ENCODE data around the gene REPIN1.
A peak's percentile ranks its signal among the peaks of the same experiment; 100 is the strongest.

Gene REPIN1

DNA sequence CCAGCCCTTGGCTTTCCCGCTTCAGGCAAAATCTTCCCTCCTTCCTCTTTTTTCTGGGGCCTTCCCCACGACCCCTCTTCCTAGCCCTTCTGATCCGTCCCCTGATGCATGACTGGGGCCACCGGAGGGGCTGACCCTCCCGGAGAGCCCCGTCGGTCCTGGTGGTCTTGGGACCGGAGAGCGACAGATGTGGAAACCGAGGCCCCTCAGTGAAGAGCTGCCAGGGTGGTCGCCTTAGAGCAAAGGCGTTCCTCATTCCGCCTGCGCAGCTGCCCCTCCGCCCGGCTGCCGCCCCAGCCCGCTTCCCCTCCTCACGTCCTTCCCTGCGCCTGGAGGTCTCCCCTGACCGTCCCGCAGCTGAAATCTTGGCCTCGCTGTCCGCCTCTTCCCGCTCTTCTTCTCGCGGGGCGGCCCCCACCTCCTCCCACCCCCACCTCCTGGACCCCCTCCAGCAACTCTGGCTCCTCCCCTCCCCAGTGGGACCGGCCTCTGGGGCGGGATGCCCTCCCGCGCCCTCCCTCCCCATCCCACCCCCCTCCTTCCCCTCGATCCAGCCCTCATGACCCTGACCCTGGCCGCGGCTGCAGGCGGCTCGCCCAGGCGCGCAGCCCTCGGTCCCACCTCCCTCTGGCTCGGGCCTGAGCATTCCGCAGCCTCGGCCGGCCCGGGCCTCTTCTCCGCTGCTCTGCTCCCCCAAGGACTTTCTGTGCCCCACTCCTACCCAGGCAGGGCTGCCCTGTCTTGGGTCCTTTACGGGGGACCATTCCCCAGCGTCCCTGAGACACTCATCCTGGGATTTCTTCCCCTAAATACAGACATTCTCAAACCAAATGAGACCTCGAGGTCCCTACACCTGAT, 27.1 kb upstream of the REPIN1 start, which contains the start of gene RARRES2:
TSS of gene RARRES2 (minus strand) at position 367 of the 858 bp plus-strand sequence. CDS start 1,020 bp downstream, outside the sequence.
- peaks cover 65% of the 10 kb centered on the region for H3K27me3 Mint-ChIP-seq
- intact Hi-C loops (cut with micrococcal nuclease) = no loop called here
- no peaks in the 10 kb centered on the region for H3K9me3 Mint-ChIP-seq
- no peak within 1 kb of the TSS for H3K4me3 Mint-ChIP-seq
- no peak within 1 kb of the TSS for H3K27ac Mint-ChIP-seq
- H3K4me1 Mint-ChIP-seq (ENCODE audit: low read depth) = peaks cover 22% of the 10 kb centered on the region
- H3K36me3 Mint-ChIP-seq (ENCODE audit: low read depth) = no peaks in the 10 kb centered on the region

DNA sequence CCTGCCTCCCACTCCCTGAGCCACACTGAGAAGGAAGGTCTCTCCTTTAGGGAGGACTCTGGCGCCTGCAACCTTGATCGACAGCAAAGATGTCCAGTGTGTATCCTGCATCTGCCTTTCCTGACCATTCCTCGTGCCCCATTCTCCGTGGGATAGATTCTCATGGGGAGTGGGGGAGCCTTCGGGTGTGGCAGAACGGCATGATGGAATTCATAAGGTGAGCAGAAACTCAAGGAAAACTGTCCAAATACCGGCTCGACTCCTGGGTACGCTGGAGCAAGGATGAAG, 26.6 kb upstream of the REPIN1 start:
- no peaks in the 10 kb centered on the region for H3K36me3 Mint-ChIP-seq (ENCODE audit: low read depth)
- intact Hi-C loops (cut with micrococcal nuclease) = no loop called here
- H3K4me3 Mint-ChIP-seq = no peak overlapping the region
- peaks cover 26% of the 10 kb centered on the region for H3K4me1 Mint-ChIP-seq (ENCODE audit: low read depth)
- H3K9me3 Mint-ChIP-seq = no peaks in the 10 kb centered on the region
- peaks cover 68% of the 10 kb centered on the region for H3K27me3 Mint-ChIP-seq
- H3K27ac Mint-ChIP-seq = no peak overlapping the region

DNA sequence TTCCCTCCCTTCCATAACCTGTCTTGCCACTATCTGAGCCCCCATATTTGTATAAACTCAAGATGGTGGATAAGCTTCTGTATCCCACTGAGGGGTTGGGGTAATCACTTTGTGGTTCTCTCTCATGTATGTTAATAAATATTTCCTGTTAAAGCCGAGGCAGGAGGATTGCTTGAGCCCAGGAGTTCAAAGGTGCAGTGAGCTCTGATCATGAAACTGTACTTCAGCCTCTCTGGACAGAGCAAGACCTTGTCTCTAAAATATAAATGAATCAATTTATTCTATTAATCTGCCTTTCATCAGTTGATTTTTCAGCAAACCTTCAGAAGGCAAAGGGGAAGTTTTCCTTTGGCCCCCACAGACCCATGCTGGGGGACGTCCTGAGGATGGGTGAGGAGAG, 25.4 kb upstream of the REPIN1 start:
- H3K27ac Mint-ChIP-seq = no peak overlapping the region
- H3K27me3 Mint-ChIP-seq = peaks cover 69% of the 10 kb centered on the region
- H3K36me3 Mint-ChIP-seq (ENCODE audit: low read depth) = no peaks in the 10 kb centered on the region
- no peaks in the 10 kb centered on the region for H3K9me3 Mint-ChIP-seq
- intact Hi-C loops (cut with micrococcal nuclease) = no loop called here
- H3K4me3 Mint-ChIP-seq = no peak overlapping the region
- peaks cover 26% of the 10 kb centered on the region for H3K4me1 Mint-ChIP-seq (ENCODE audit: low read depth)

DNA sequence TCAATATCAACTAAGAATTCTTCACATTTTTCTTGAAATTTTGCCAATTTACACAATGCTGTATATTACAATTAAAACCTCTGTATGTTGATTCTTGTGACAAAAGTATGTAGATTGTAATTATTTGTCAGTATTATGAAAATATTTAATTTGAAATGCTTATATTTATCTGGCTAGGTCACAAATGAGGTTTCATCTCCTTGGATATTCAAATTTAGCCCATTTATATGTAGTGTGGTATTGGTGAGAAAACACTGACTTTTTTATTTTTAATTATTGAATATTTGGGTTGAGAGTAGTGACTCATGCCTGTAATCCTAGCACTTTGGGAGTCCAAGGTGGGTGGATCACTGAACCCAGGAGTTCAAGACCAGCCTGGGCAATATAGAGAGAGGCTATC, 24.3 kb upstream of the REPIN1 start:
- intact Hi-C loops (cut with micrococcal nuclease) = no loop called here
- Mint-ChIP-seq H3K36me3 (ENCODE audit: low read depth) (no peaks in the 10 kb centered on the region), H3K4me1 (ENCODE audit: low read depth) (peaks cover 26% of the 10 kb centered on the region), H3K27me3 (peaks cover 58% of the 10 kb centered on the region), H3K9me3 (no peaks in the 10 kb centered on the region), H3K4me3 (no peak overlapping the region), H3K27ac (no peak overlapping the region)

DNA sequence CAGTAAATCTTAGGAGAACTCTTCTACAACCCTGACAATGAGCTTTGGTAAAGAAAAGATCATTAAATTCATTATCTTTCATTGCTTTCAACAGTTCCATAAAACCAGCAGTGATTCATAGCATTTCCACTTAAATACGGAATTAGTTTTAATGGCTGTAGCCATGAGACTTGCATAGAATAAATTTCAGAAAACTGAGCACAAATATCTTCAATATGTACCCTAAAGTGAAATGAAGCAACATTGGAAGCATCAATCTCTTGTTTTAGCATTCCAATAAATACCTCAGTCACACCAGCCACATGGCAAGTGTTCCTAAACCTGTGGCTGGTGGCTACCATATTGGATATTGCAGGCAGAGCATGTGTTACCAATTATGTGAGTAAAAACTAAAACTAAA, 23.6 kb upstream of the REPIN1 start:
- H3K4me3 Mint-ChIP-seq = no peak overlapping the region
- no peak overlapping the region for H3K27ac Mint-ChIP-seq
- H3K27me3 Mint-ChIP-seq = peaks cover 51% of the 10 kb centered on the region
- peaks cover 22% of the 10 kb centered on the region for H3K4me1 Mint-ChIP-seq (ENCODE audit: low read depth)
- no peaks in the 10 kb centered on the region for H3K36me3 Mint-ChIP-seq (ENCODE audit: low read depth)
- intact Hi-C loops (cut with micrococcal nuclease) = no loop called here
- H3K9me3 Mint-ChIP-seq = no peaks in the 10 kb centered on the region

DNA sequence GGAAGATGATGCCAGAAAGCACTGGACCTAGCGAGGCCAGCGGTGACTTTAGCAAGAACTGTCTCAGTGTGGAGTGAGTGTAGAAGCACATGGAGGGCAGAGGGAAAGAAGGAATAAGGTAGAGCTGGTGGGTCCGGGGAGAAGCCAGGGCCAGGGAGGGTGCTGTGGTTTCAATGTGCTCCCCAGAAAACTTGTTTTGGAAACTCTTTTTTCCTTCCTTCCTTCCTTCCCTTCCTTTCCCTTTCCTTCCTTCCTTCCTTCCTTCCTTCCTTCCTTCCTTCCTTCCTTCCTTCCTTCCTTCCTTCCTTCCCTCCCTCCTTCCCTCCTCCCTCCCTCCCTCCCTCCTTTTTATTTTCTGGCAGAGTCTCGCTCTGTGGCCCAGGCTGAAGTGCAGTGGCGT, 21.7 kb upstream of the REPIN1 start:
- no peaks in the 10 kb centered on the region for H3K9me3 Mint-ChIP-seq
- peaks cover 7% of the 10 kb centered on the region for H3K4me1 Mint-ChIP-seq (ENCODE audit: low read depth)
- H3K27me3 Mint-ChIP-seq = peaks cover 33% of the 10 kb centered on the region
- H3K27ac Mint-ChIP-seq = no peak overlapping the region
- no peaks in the 10 kb centered on the region for H3K36me3 Mint-ChIP-seq (ENCODE audit: low read depth)
- intact Hi-C loops (cut with micrococcal nuclease) = no loop called here
- no peak overlapping the region for H3K4me3 Mint-ChIP-seq

DNA sequence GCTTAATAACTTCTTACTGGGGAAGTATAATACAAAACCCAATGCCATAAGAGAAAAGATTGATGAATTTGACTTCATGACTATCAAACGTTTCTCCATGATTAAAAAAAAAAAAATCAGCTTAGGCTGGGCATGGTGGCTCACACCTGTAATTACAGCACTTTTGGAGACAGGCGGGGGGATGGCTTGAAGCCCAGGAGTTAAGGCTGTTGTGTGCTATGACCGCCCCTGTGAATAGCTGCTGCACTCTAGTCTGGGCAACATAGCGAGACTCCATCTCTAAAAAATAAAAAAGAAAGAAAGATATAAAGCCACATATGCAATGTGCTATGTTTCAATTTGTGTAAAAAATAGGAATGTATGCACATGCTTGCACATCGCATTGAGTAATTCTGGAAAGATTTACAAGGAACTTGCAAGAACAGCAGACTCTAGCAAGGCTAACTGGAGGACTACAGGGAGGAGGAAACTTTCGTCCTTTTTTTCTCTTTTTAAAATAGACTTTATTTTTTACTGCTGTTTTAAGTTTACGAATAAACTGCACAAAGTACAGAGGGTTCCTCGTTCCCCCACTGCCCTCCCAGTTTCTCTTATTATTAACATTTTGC, 16.9 kb upstream of the REPIN1 start:
- H3K4me1 Mint-ChIP-seq (ENCODE audit: low read depth) = peaks cover 1% of the 10 kb centered on the region
- intact Hi-C loops (cut with micrococcal nuclease) = no loop called here
- H3K36me3 Mint-ChIP-seq (ENCODE audit: low read depth) = no peaks in the 10 kb centered on the region
- H3K27ac Mint-ChIP-seq = no peak overlapping the region
- no peaks in the 10 kb centered on the region for H3K9me3 Mint-ChIP-seq
- no peak overlapping the region for H3K4me3 Mint-ChIP-seq
- peaks cover 4% of the 10 kb centered on the region for H3K27me3 Mint-ChIP-seq

DNA sequence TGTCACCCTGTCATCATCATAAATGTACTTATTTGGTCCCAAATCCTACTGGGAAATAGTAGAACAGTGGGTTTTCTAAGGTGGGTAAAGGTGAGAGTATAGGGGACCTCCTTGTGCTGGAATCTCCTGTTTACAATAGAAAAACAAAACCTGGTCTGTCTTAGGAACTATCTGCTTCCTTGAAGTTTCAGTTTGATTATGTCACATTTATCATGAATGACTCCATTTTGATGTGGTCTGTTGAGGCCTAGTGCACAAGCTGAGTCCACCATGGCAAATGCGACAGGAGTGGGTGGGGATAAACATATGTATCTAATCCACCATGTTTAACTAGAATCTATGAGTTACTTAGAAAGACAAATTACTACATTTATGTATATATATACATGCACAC, 13.0 kb upstream of the REPIN1 start:
- no peak overlapping the region for H3K4me3 Mint-ChIP-seq
- H3K27ac Mint-ChIP-seq = no peak overlapping the region
- peaks cover 20% of the 10 kb centered on the region for H3K4me1 Mint-ChIP-seq (ENCODE audit: low read depth)
- intact Hi-C loops (cut with micrococcal nuclease) = loop anchor here (1.0 to 2.0 kb wide), 2 partner anchors 33 to 66 kb away; no protein-coding TSS in a partner anchor
- no peaks in the 10 kb centered on the region for H3K36me3 Mint-ChIP-seq (ENCODE audit: low read depth)
- H3K9me3 Mint-ChIP-seq = no peaks in the 10 kb centered on the region
- peaks cover 1% of the 10 kb centered on the region for H3K27me3 Mint-ChIP-seq

DNA sequence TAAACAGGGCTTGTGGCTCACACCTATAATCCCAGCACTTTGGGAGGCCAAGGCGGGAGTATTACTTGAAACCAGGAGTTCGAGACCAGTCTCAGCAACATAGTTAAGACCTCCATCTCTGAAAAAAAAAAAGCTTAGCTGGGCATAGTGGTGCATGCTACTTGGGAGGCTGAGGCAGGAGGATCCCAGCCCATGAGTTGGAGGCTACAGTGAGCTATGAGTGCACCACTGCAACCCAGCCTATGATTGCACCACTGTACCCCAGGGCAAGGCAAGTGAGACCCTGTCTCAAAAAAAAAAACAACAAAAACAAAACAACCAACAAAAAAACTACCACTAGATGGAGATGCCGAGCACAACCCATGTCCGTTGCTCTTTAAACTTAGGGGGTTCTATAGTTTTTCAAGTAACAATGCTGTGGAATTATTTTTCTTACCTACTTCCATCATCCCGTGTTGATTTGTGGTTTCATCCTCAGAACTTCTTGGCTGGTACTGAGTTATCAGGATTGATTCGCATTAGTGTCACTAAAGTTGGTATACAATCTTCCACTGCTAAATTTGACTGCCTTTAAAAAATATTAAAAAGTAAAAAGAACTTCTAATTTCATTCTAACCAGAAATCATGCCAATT, 12.2 kb upstream of the REPIN1 start:
- peaks cover 20% of the 10 kb centered on the region for H3K4me1 Mint-ChIP-seq (ENCODE audit: low read depth)
- no peak overlapping the region for H3K4me3 Mint-ChIP-seq
- H3K27me3 Mint-ChIP-seq = peaks cover 1% of the 10 kb centered on the region
- no peak overlapping the region for H3K27ac Mint-ChIP-seq
- H3K36me3 Mint-ChIP-seq (ENCODE audit: low read depth) = no peaks in the 10 kb centered on the region
- intact Hi-C loops (cut with micrococcal nuclease) = loop anchor here (1.0 to 2.0 kb wide), 2 partner anchors 32 to 65 kb away; no protein-coding TSS in a partner anchor
- no peaks in the 10 kb centered on the region for H3K9me3 Mint-ChIP-seq

DNA sequence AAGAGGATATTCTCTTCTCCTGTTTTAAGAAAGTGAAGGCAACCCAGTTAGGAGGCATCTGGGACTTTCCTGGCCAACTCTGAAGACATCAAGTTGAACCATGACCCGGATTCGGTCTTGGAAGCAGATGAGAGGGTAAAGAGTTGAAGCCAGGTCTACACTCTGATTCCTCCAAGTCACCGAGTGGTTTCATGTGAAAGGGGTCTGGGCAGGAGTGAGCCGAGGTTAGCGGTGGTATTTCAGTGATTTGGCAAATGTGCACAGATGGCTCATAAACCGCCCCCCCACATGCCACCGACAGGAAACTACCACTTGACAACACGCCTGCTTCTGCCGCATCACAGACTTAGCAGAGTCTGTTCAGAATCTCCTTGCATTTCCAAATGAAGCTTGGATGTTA, 11.4 kb upstream of the REPIN1 start:
- intact Hi-C loops (cut with micrococcal nuclease) = loop anchor here (2.0 kb wide), 1 partner anchor 32 kb away; no protein-coding TSS in a partner anchor
- Mint-ChIP-seq H3K27me3 (peaks cover 7% of the 10 kb centered on the region), H3K9me3 (no peaks in the 10 kb centered on the region), H3K4me1 (ENCODE audit: low read depth) (peaks cover 25% of the 10 kb centered on the region), H3K4me3 (no peak overlapping the region), H3K36me3 (ENCODE audit: low read depth) (no peaks in the 10 kb centered on the region), H3K27ac (peak overlapping the region; percentile 37)

DNA sequence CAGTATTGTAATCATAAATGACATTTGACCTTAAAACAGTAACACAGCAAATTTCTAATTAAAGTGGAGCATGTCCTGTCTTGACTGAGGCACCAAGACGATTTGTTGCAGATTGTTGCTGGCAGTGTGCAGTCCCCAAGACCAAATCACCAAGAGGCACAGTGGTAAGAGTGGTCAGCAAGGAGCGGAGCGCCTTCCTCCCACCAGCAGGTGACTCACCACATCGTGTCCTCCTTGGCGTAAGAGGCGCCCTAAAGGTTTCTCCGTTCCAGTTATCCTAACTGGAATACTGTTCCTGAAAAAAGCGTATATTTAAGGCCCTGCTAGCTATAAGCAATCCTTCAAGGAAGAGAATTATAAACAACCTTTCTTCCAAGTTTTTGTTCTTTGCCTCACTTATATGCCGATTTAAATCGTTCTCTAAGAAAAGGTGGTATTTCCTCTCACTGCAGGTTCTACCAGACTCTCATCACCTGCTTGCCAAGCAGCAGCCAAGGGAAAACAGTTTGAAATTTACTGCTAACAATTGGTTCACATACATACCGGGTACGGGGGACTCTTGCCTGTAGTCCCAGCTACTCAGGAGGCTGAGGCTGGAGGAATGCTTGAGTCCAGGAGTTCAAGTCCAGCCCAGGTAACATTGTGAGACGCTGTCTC, 10.7 kb upstream of the REPIN1 start:
- intact Hi-C loops (cut with micrococcal nuclease) = loop anchor here (2.0 kb wide), 1 partner anchor 31 kb away; no protein-coding TSS in a partner anchor
- Mint-ChIP-seq H3K36me3 (ENCODE audit: low read depth) (no peaks in the 10 kb centered on the region), H3K4me1 (ENCODE audit: low read depth) (peaks cover 32% of the 10 kb centered on the region), H3K27me3 (peaks cover 8% of the 10 kb centered on the region), H3K4me3 (no peak overlapping the region), H3K9me3 (no peaks in the 10 kb centered on the region), H3K27ac (no peak overlapping the region)

DNA sequence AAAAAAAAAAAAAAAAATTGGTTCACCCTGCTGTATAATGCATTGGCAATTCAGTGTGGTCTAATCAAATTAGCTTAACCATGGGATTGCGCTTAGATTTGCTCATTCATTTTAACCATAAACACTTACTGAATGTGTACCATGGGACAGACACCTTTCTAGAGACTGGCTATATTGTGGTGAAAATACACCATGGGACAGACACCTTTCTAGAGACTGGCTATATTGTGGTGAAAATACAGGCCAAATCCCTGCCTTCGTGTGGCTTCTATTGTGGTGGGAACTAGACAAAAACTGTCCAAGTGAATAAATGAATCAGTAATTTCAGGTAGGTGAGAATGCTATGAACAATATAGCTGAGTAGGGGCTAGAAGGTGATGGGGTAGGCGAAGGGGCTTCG, 10.2 kb upstream of the REPIN1 start:
- intact Hi-C loops (cut with micrococcal nuclease) = no loop called here
- Mint-ChIP-seq H3K27ac (no peak overlapping the region), H3K9me3 (no peaks in the 10 kb centered on the region), H3K4me1 (ENCODE audit: low read depth) (peaks cover 37% of the 10 kb centered on the region), H3K27me3 (peaks cover 8% of the 10 kb centered on the region), H3K36me3 (ENCODE audit: low read depth) (no peaks in the 10 kb centered on the region), H3K4me3 (no peak overlapping the region)

DNA sequence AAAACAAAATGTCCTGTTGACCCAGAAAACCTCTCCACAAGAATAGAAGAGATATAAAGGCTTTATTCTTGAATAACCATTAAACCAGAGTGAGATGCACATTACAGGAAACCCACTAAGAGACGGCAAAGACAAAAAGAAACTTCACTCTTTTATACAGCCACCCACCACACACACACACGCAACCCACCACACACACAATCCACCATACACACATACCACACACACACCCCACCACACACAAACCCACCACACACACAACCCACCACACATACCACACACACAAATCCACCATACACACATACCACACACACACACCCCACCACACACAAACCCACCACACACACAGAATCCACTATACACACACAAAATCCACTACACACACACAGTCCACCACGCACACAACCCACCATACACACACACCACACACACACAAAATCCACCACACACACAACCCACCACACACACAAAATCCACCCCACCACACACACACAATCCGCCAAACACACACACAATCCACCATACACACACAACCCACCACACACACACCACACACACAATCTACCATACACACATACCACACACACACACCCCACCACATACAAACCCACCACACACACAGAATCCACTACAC, 9.5 kb upstream of the REPIN1 start:
- intact Hi-C loops (cut with micrococcal nuclease) = no loop called here
- H3K9me3 Mint-ChIP-seq = no peaks in the 10 kb centered on the region
- H3K27ac Mint-ChIP-seq = peak overlapping the region; percentile 64
- peaks cover 44% of the 10 kb centered on the region for H3K4me1 Mint-ChIP-seq (ENCODE audit: low read depth)
- no peaks in the 10 kb centered on the region for H3K36me3 Mint-ChIP-seq (ENCODE audit: low read depth)
- no peak overlapping the region for H3K4me3 Mint-ChIP-seq
- peaks cover 8% of the 10 kb centered on the region for H3K27me3 Mint-ChIP-seq
